ENCODE measurements around the gene KIAA0825.

DNA sequence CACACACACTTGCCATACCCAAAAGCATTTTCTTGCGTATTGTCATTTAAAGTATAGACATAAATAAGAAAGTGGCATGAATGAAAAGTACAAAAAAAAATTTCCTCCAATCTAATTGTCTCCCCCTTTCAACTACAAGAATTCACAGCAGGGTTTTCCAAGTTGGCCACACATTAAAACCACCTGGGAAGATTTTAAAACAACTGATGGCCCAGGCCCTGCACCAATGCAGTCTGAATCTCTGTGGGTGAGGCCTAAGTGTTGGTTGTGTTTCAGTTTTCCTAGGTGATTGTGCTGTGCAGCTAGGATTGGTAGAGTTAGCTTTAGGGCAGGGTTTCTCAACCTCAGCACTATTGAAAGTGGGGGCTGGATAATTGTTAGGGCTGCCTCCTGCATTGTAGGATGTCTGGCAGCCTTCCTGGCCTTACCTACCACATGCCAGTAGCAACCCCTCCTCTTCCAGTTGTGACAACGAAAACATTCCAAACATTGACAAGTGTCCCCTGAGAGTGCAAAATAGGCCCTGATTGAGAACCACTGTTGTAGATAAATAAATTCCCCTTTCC is 337.1 kb downstream of the KIAA0825 start:
- TF ChIP-seq, protein P1, sequence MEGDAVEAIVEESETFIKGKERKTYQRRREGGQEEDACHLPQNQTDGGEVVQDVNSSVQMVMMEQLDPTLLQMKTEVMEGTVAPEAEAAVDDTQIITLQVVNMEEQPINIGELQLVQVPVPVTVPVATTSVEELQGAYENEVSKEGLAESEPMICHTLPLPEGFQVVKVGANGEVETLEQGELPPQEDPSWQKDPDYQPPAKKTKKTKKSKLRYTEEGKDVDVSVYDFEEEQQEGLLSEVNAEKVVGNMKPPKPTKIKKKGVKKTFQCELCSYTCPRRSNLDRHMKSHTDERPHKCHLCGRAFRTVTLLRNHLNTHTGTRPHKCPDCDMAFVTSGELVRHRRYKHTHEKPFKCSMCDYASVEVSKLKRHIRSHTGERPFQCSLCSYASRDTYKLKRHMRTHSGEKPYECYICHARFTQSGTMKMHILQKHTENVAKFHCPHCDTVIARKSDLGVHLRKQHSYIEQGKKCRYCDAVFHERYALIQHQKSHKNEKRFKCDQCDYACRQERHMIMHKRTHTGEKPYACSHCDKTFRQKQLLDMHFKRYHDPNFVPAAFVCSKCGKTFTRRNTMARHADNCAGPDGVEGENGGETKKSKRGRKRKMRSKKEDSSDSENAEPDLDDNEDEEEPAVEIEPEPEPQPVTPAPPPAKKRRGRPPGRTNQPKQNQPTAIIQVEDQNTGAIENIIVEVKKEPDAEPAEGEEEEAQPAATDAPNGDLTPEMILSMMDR (IDR thresholded peaks at IDR 0.05): no peak
- TF ChIP-seq POLR2A (IDR thresholded peaks at IDR 0.05): no peak
